Measurements from ENCODE around the gene JTB. TPM values are rescaled to one million over a fixed set of nuclear protein-coding genes. Genes with fewer than 3 reads are reported as not detected.

JTB gene
- total and polyA plus RNA-seq, 7 donors: 87.6 to 266 (median 118) TPM

DNA sequence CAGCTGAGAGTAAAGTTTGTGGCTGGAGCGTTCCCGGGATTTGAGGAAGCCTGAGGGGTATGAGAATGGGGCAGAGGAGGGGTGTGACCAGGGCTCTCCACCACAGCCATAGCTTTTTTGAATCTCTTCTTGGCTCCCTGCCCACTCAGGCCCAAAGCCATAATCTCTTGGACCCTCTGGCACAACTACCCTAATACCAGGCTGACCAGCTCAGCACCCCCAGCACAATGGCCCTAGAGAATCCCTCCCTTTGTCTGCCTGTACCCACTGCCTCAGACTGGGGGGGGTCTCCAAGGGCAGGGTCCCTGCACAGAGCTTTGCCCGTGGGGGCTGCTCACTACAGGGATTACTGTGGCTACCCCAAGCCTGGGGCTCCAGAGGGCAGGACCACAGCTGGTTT lies 38.5 kb downstream of the JTB start:
- intact Hi-C loops (cut with DNase I): no loop called here
- TF ChIP-seq, protein P1, sequence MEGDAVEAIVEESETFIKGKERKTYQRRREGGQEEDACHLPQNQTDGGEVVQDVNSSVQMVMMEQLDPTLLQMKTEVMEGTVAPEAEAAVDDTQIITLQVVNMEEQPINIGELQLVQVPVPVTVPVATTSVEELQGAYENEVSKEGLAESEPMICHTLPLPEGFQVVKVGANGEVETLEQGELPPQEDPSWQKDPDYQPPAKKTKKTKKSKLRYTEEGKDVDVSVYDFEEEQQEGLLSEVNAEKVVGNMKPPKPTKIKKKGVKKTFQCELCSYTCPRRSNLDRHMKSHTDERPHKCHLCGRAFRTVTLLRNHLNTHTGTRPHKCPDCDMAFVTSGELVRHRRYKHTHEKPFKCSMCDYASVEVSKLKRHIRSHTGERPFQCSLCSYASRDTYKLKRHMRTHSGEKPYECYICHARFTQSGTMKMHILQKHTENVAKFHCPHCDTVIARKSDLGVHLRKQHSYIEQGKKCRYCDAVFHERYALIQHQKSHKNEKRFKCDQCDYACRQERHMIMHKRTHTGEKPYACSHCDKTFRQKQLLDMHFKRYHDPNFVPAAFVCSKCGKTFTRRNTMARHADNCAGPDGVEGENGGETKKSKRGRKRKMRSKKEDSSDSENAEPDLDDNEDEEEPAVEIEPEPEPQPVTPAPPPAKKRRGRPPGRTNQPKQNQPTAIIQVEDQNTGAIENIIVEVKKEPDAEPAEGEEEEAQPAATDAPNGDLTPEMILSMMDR (IDR thresholded peaks at IDR 0.05): no peak
- no peak overlapping the region for H3K27ac ChIP-seq
- no peaks in the 10 kb centered on the region for H3K9me3 ChIP-seq
- H3K4me1 ChIP-seq: peaks cover 5% of the 10 kb centered on the region
- no peak for DNase-seq
- 70 to 73% (median 71%) methylated on average over 3 of the region's 3 CpGs for WGBS, 3 donors
- no peak overlapping the region for H3K4me3 ChIP-seq
- no peak for ATAC-seq
- no peaks in the 10 kb centered on the region for H3K27me3 ChIP-seq (ENCODE audit: insufficient read depth in 3 of 3, low read length in 2 of 3)
- H3K36me3 ChIP-seq (ENCODE audit: insufficient read depth in 1 of 2, low read depth in 1 of 2): peaks cover 9 to 90% of the 10 kb centered on the region in 2 donors

DNA sequence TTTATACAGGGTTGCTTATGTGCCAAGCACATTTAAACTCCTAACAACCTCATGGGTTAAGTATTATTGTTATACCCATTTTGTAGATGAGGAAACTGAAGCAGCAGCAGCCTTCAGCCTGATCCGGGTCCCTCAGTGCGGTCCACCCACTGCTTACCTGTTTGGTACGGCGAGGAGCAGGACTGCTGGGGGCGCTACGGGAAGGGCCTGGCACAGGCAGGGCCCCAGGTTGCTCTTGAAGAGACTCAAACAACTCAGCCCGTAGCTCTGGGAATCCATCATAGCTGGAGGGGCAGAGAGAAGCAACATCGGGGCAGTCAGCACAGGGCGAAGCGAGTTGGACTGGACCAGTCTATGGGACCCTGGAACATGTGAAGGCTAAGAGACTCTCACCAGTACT lies 40.1 kb downstream of the JTB start:
- Histone ChIP-seq H3K27me3 (ENCODE audit: insufficient read depth in 3 of 3, low read length in 2 of 3) (no peaks in the 10 kb centered on the region), H3K27ac (no peak overlapping the region), H3K9me3 (no peaks in the 10 kb centered on the region), H3K4me3 (no peak overlapping the region), H3K36me3 (ENCODE audit: insufficient read depth in 1 of 2, low read depth in 1 of 2) (peaks cover 8 to 98% of the 10 kb centered on the region in 2 donors), H3K4me1 (no peaks in the 10 kb centered on the region)
- intact Hi-C loops (cut with DNase I): no loop called here
- WGBS, 3 donors: 96 to 97% (median 97%) methylated on average over 10 of the region's 10 CpGs
- no peak for ATAC-seq
- DNase-seq: no peak
- TF ChIP-seq, protein P1 (IDR thresholded peaks at IDR 0.05): no peak

DNA sequence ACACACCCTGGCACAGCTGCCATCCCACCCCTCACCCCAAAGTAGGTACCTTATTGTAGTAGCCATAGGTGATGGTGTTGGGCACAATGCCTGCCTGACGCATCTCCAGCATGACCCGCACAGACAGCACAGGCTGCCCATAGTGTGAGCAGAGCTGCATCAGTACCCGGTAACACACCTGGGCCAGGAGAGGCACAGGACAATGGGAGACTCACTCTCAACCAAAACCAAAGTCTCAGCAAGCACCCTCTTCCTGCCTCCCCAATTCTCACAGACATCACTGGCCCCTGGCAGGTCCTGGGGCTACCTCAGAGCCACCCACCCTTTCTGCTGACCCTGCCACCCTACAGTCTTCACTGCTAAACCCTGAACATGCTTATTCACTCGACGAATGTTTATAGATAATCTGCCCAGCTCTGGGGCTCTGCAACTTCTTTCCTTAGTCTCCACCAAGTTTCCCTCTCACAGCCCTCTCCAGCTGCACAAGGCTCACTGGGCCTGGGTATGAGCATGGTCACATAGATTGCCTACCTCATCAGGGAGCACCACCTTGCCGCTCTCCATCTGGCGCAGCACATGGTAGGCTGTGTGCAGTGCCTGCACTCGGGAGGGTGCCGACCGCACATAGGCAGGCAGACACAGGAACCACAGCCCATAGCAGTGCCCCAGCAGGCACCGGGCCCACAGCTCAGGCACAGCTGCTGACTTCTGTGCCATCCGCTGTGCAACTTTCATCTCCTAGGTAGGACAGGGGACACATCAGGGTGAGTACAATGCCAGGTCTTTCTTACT lies 41.3 kb downstream of the JTB start:
- no peaks in the 10 kb centered on the region for H3K9me3 ChIP-seq
- no peak overlapping the region for H3K4me3 ChIP-seq
- no peak for DNase-seq
- H3K4me1 ChIP-seq: no peaks in the 10 kb centered on the region
- no peak overlapping the region for H3K27ac ChIP-seq
- TF ChIP-seq, protein P1 (IDR thresholded peaks at IDR 0.05): no peak
- peaks cover 12 to 100% of the 10 kb centered on the region in 2 donors for H3K36me3 ChIP-seq (ENCODE audit: insufficient read depth in 1 of 2, low read depth in 1 of 2)
- ATAC-seq: no peak
- H3K27me3 ChIP-seq (ENCODE audit: insufficient read depth in 3 of 3, low read length in 2 of 3): no peaks in the 10 kb centered on the region
- WGBS, 3 donors: 94 to 98% (median 95%) methylated on average over 12 of the region's 12 CpGs
- intact Hi-C loops (cut with DNase I): no loop called here

DNA sequence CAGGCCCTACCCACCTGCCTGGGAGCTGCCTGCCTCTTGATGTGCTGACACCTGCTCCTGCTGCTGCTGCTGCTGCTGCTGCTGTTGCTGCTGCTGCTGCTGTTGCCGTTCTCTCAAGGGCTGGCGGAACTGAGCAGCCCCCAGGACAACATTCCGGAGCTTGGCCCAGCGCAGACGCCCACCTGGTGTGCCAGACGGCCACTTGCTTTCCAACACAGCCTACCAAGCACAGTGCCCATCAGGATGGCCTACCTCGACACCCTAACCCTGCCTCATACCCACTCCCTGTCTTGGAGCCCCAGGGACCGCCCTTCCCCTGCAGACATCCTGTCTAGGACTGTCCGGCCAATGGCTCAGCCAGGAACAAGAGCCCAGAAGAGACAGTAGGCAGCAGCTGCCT lies 42.7 kb downstream of the JTB start:
- intact Hi-C loops (cut with DNase I): no loop called here
- peaks cover 13 to 100% of the 10 kb centered on the region in 2 donors for H3K36me3 ChIP-seq (ENCODE audit: insufficient read depth in 1 of 2, low read depth in 1 of 2)
- H3K27me3 ChIP-seq (ENCODE audit: insufficient read depth in 3 of 3, low read length in 2 of 3): no peaks in the 10 kb centered on the region
- H3K9me3 ChIP-seq: no peaks in the 10 kb centered on the region
- DNase-seq (no peak), ATAC-seq (no peak)
- no peaks in the 10 kb centered on the region for H3K4me1 ChIP-seq
- H3K27ac ChIP-seq: no peak overlapping the region
- no peak overlapping the region for H3K4me3 ChIP-seq
- WGBS, 3 donors: 88 to 92% (median 90%) methylated on average over 9 of the region's 9 CpGs
- TF ChIP-seq, protein P1 (IDR thresholded peaks at IDR 0.05): no peak

DNA sequence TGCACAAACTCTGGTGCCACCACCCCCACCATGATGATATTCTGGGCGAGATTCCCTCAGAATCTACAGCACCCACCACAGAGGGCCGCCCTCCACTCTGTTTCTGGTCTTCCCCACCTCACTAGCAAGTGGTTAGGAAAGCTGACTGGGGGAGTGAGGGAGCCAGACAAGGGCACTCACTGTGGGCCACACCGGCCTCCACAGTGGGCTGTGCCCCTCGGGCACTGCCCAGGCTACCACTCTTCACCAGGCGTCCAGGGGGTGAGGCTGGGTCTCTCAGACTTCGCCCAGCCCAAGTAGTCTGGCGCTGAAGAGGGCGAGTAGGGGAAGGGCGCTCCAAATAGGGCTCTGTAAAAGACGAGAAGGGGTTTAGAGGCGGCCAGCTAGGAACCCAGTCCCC lies 43.5 kb downstream of the JTB start:
- ATAC-seq (no peak), DNase-seq (no peak)
- intact Hi-C loops (cut with DNase I): no loop called here
- Histone ChIP-seq H3K4me3 (no peak overlapping the region), H3K27me3 (ENCODE audit: insufficient read depth in 3 of 3, low read length in 2 of 3) (no peaks in the 10 kb centered on the region), H3K27ac (no peak overlapping the region), H3K4me1 (no peaks in the 10 kb centered on the region), H3K36me3 (ENCODE audit: insufficient read depth in 1 of 2, low read depth in 1 of 2) (peaks cover 13 to 100% of the 10 kb centered on the region in 2 donors), H3K9me3 (no peaks in the 10 kb centered on the region)
- 92 to 96% (median 96%) methylated on average over 11 of the region's 11 CpGs for WGBS, 3 donors
- TF ChIP-seq, protein P1 (IDR thresholded peaks at IDR 0.05): no peak
